Nucleus accumbens (tissue), 56 donors: Measurements from ENCODE around the gene NINJ2.
"Not testable (repeated sequence)": the region's sequence is repeated elsewhere in the genome, so short reads cannot be mapped to it uniquely, and the experiment has no call there.

Experiments
- DNase-seq, 56 donors: peaks; one replicate each; lab custom pipeline; 2025; lab: John Stamatoyannopoulos, UW

Gene NINJ2

GRCh38 chr12:643475-644302 lies 19.6 kb downstream of the NINJ2 start:
- DNase-seq = peak in 1 of 56 donors; percentile 31

- DNase-seq = peak in 44 of 56 donors; percentile 19 to 78 (median 58)
These were observed 20.4 kb downstream of the NINJ2 start for GRCh38 chr12:642633-643474.

DNA sequence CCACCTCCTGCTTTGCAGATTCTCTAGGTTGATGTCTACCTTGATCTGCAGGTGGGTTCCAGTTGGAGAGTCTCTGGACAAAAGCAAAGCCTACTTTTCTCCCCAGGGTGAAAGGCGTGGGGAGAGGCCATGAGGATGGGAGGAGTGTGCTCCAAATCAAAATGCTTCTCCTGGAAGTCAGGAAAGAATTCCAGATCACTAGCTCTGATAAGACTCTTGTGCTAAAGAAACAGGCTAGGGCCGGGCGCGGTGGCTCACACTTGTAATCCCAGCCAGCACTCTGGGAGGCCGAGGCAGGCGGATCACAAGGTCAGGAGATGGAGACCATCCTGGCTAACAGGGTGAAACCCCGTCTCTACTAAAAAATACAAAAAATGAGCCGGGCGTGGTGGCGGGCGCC lies 21.9 kb downstream of the NINJ2 start:
- not testable (repeated sequence) for DNase-seq

GRCh38 chr12:640773-641172 lies 22.5 kb downstream of the NINJ2 start:
- no peak for DNase-seq

GRCh38 chr12:639988-640387 lies 23.3 kb downstream of the NINJ2 start:
- DNase-seq = no peak

- no peak for DNase-seq
These were observed 23.7 kb downstream of the NINJ2 start for GRCh38 chr12:639566-639965.

GRCh38 chr12:638953-639557 lies 24.2 kb downstream of the NINJ2 start:
- no peak for DNase-seq

DNA sequence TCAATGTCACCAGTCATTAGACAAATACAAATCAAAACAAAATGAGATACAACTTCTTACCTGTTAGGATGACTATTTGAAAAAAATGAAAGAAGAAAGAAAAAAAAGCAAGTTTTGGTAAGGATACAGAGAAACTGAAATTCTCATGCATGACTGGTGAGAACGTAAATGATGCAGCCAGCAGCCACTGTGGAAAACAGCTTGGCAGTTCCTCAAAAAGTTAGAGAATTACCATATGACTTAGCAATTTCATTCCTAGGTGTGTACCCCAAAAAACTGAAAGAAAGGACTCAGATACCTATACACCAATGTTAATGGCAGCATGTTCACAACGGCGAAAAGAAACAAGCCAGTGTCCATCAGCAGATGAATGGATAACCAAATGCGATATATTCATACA lies 26.6 kb downstream of the NINJ2 start:
- no peak for DNase-seq

GRCh38 chr12:633731-634130 lies 29.5 kb downstream of the NINJ2 start:
- no peak for DNase-seq

GRCh38 chr12:632102-632696 lies 31.0 kb downstream of the NINJ2 start:
- no peak for DNase-seq

GRCh38 chr12:630656-631632 lies 32.3 kb downstream of the NINJ2 start:
- peak in 6 of 56 donors; percentile 8 to 39 (median 22) for DNase-seq

DNA sequence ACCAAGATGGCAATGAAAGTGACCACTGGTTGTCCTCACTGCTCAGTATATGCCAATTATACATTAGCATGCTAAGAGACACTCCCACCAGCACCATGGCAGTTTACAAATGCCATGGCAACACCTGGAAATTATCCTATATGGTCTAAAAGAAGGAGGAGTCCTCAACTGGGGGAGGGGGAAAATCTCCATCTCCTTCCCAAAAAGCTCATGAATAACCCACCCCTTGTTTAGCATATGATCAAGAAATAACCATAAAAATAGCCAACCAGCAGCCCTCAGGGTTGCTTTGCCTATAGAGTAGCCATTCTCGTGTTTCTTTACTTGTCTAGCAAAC lies 34.5 kb downstream of the NINJ2 start:
- DNase-seq = not testable (repeated sequence)

DNA sequence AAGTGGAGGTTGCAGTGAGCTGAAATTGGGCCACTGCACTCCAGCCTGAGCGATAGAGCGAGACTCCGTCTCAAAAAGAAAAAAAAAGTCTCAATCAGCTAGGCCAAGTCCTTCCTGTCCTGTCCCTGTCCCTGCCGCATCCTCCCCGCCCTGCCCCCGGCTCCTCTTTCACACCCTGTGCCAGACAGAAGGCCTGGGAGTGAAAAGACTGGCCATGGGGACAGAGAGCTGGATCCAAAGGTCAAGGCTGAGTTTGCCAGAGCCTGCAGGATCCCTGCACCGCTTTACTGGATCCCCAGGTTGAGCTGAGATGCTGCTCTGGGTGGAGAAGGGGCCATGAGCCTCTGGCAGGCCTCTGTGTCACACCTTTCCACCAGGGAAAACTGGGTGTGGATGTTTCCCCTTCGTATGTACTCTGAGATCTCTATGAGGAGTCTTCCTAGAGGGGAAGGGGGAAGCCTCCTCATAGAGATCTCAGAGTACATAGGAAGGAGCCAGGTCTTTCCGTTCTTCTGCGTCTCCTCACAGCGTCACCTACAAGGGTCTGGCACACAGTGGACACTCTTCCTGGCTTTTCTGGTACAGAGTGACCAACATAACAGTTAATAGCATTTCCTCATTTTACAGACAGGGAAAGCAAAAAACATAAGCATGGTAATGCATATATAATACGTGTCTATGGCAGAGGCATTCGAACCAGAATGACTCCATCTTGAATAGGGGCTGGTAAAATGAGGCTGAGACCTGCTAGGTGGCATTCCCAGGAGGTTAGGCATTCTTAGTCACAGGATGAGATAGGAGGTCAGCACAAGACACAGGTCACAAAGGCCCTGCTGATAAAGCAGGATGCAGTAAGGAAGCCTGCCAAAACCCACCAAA lies 35.1 kb downstream of the NINJ2 start:
- no peak for DNase-seq

DNA sequence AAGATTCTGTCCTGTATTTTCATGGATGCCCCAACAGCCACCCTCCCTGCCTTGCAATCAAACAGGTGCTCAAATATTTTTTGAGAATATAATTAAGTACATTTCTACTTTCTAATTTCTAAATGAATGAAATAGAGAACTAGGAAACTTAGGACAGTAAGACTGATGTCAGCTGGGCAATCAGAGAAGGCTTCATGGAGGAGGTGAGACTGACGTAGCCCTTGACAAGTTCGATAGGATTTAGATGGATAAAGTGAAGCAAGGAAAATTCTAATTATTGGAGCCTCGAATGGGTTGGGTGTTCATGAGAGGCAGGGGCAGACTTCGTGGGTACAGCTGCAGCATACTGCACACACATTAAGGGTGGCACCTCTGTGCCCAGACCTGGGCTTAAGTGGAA lies 36.0 kb downstream of the NINJ2 start:
- no peak for DNase-seq

- no peak for DNase-seq
These were observed 37.2 kb downstream of the NINJ2 start for GRCh38 chr12:625998-626397.

DNA sequence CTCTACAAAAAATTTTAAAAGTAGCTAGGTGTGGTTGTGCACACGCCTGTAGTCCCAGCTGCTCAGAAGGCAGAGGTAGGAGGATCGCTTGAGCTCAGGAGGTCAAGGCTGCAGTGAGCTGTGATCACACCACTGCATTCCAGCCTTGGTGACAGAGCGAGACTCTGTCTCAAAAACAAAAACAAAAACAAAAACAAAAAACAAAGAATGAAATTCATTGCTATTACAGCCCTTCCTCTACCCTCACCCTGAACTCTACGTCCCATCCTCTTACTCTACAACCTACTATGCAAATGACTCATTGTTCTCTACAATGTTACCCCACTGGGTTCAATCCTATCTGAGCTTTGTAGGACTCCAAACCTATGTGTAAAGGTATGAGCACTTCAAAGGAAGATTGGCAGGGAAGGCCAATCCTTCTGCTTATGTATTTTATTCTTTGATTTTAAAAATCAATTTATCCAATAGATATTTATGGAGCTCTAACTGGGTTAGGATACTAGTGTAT lies 39.3 kb downstream of the NINJ2 start:
- no peak for DNase-seq

DNA sequence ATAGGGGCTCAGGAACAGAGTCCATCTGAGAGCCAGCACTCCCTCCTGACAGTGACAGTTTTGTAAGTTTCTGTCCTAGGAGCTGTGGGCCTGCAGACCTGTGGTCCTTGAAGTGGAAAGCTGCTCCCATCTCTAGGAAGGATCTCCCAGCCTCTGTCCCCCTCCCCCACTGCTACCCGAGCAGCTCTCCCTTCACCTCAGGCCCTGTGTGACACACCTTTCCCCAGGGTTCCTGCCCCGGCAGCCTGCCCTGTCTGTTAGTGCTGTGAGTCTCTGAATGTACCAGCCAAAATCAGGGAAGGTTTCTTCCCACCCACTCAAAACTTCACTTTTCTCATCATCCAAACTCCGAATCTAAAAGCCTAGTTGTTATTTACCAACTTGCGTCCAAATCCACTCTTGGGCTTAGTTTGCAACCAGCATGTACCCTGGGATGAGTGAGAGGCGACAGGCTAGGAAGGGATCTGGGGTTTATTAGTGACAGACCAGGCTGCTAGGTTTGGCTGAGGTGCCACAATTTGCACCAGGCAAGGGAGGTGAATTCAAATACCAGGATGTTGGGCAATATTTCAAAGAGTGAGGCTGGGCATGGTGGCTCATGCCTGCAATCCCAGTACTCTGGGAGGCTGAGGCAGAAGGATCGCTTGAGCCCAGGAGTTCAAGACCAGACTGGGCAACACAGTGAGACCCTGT lies 39.9 kb downstream of the NINJ2 start:
- DNase-seq = no peak

GRCh38 chr12:622416-622815 lies 40.8 kb downstream of the NINJ2 start:
- DNase-seq = no peak
